GM12874 (cell line): Measurements from ENCODE around the gene TMCC1.

Experiments used
- TF ChIP-seq, protein P1 (sequence below): IDR thresholded peaks from 2 replicates; pipeline ENCODE4 v1.5.1; 2011; ENCODE audit warnings: low read depth, mild to moderate bottlenecking, control low read depth, low read length, moderate library complexity; ENCODE audit not compliant: insufficient read depth

The TMCC1 gene

DNA sequence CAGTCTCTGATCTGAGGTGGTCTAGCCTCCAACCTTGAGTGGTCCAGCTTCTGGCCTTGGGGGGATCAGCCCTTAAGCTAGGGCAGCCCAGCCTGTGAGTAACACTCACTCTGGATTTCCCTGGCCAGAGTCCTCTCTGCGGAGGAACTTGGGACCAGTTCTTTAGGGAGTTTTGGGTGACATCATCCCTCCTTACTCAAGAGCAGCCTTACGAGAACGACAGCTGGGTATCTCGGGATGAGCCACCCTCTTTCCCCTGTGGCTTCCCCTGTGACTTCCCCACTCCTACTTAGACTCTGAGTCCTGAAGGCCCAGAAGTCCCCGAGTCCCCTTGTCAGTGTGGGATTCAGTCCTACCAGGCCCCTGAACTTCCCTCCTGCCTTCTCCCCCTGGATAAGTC is 276.8 kb downstream of the TMCC1 start:
- TF ChIP-seq, protein P1, sequence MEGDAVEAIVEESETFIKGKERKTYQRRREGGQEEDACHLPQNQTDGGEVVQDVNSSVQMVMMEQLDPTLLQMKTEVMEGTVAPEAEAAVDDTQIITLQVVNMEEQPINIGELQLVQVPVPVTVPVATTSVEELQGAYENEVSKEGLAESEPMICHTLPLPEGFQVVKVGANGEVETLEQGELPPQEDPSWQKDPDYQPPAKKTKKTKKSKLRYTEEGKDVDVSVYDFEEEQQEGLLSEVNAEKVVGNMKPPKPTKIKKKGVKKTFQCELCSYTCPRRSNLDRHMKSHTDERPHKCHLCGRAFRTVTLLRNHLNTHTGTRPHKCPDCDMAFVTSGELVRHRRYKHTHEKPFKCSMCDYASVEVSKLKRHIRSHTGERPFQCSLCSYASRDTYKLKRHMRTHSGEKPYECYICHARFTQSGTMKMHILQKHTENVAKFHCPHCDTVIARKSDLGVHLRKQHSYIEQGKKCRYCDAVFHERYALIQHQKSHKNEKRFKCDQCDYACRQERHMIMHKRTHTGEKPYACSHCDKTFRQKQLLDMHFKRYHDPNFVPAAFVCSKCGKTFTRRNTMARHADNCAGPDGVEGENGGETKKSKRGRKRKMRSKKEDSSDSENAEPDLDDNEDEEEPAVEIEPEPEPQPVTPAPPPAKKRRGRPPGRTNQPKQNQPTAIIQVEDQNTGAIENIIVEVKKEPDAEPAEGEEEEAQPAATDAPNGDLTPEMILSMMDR: no peak

DNA sequence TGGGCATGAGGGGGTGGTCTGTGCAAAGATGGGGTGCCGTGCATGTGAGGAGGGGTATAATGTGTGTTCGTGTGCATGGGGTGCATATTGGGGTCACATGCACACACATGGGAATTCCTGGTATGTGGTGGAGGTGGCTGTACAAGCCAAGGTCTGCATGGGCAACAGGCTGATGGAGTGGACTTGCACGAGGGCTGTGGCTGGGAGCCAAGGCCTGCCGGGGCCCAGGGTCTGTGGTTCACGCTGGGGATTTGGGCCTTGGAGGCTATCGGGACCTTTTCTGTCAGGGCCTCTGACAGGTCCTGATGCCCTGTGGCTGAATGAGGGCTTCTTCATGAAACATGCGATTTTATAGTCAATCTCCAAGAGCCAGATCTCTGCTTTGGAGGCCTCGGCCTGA is 277.2 kb downstream of the TMCC1 start:
- TF ChIP-seq, protein P1: no peak

DNA sequence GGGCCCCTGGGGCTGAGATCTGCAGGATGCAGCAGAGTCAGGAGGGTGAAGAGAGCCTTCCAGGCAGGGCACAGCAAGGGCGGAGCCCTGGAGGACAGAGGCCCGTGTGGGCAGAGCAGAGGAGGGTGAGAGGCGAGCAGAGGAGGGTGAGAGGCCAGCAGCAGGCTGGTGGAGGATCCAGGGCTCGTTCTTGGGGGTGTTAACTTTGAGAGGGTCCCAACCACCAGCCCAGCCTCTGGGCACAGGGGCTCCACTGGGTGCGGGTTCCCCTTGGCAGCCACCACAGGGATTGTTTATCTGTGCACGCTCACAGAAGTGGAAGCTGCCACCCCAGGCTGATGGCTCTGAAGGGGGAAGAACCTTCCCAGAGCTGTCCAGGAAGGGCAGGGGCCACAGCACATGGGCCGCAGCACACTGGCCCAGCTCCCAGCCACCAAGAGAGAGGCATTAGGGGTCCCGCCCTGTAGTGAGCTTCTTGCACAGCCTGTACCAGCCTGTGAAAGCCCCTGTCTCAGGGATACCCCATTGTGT is 277.7 kb downstream of the TMCC1 start:
- TF ChIP-seq, protein P1: no peak

DNA sequence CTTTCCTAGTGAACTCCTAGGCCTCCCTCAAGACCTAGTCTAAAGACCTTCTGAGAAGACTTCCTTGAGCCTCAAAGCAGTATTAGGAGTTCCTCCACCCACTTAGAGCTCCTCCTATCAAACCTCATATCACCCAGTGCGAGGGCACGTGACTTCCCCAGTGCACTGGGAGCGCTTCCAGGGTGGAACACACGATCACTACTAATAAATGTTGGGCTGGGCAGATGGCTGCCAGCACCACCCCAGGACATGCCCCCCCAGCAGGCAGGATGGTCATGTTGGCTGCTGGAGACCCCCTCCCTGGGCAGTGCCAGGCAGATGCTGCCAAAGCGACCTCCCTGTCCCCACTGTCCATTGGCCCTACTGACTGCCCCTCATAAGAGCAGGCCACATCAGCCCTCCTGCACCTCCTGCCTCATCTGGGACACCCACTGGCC is 278.6 kb downstream of the TMCC1 start:
- TF ChIP-seq, protein P1: no peak

DNA sequence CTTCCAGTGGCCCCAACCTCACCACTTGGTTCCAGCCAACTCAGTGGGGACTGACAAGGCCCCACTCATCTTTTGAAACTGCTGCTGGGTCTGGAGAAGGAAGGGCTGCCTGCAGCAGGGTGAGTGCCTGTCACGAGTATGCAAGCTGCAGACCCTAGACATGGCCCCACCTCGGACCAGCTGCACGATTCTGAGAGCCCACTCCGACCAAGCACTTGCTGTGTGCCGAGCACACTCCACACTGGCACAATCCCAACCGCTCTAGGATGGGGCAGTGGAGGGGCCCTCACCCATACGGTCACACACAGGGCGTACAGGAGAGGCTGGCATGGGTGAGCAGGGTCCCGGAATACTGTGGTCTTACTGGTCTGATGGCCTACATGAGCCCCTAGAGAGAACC is 279.1 kb downstream of the TMCC1 start:
- TF ChIP-seq, protein P1: no peak

DNA sequence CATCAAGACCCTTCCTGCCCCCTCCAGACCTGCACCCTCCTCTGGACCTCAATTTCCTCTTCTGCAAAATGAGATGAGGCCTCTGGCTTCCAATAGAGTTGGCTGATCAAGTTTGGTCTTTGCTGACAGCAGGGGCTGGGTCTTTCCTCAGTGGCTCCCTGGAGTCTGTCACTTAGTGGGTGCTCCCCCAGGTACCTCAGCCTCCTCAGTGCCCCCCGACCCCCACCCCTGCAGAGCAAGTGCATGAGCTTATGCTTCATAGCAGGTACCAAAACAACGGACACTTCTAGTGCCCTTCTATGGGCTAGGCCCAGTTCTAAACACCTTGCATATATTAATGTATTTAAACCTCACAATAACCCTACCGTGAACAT is 280.2 kb downstream of the TMCC1 start:
- TF ChIP-seq, protein P1: no peak

DNA sequence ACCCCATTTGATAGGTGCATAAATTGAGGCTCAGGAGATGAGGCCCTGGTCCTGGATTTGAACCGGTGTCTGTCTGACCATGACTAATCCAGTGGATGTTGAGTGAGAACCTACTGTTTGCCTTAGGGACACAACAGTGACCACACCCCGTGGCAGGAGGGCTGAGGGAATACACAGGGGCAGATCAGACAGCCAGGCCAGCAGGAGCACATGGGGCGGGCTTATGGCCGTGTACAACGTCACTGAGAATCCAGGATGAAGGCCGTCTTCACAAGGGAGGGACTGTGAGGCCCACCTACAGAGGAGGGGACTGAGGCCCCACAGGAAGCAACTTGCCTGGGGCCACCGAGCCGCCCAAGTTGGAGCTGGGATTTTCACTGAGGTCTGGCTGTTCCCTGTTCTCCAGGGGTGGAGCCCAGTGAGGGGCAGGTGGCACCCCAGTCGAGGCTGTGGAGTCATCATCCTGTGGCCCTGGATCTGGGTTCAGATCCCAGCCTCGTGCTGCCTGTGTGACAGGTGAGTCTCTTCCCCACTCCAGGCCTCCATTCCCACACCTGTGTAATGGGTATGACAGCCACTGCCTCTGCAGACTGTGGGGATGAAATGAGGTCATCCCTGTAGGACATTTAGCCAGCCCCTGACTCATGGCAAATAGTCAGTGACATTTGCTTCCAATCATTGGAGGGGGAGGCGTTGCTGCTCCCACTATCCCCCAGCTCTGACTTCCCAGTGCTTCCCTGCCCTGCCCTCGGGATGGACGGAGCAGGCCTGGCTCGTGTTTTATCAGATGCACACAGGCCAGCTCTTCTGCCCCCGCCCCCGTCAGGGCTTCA is 280.8 kb downstream of the TMCC1 start:
- TF ChIP-seq, protein P1: no peak
